WTC11 (cell line): ENCODE measurements around the gene KCNJ6.

Experiments
- ATF3 ChIP-seq: sonication (generic); formaldehyde crosslinking; conservative IDR thresholded peaks from 2 replicates; pipeline ENCODE4 v1.8.1; 2022; ENCODE audit warnings: mild to moderate bottlenecking, missing genetic modification reagents
- CDX4 ChIP-seq: fragments of 250-450 bp; sonication (Bioruptor Pico); IDR thresholded peaks from 2 replicates; pipeline ENCODE4 v1.9.0; 2021; ENCODE audit warnings: moderate library complexity, mild to moderate bottlenecking, inconsistent platforms, borderline replicate concordance
- CREB1 ChIP-seq: sonication (generic); formaldehyde crosslinking; IDR thresholded peaks from 2 replicates; pipeline ENCODE4 v1.8.0; 2023; ENCODE audit warnings: mild to moderate bottlenecking, missing genetic modification reagents
- CREM ChIP-seq: sonication (generic); formaldehyde crosslinking; IDR thresholded peaks from 2 replicates; pipeline ENCODE4 v1.8.1; 2022; ENCODE audit warnings: mild to moderate bottlenecking, missing genetic modification reagents, moderate library complexity
- FOXP1 ChIP-seq: sonication (generic); formaldehyde crosslinking; IDR thresholded peaks from 2 replicates; pipeline ENCODE4 v1.8.0; 2022; ENCODE audit warnings: missing genetic modification reagents, mild to moderate bottlenecking, moderate library complexity, borderline replicate concordance
- GRHL2 ChIP-seq: fragments of 250-450 bp; sonication (Bioruptor Pico); IDR thresholded peaks from 2 replicates; pipeline ENCODE4 v1.8.0; 2022; ENCODE audit warnings: mild to moderate bottlenecking, moderate library complexity; ENCODE audit not compliant: insufficient replicate concordance, severe bottlenecking
- NR2C2 ChIP-seq: sonication (generic); formaldehyde crosslinking; IDR thresholded peaks from 2 replicates; pipeline ENCODE4 v1.8.0; 2022; ENCODE audit warnings: mild to moderate bottlenecking, missing genetic modification reagents
- NR3C1 ChIP-seq: sonication (generic); formaldehyde crosslinking; conservative IDR thresholded peaks from 2 replicates; pipeline ENCODE4 v1.8.1; 2023; ENCODE audit warnings: low read depth, mild to moderate bottlenecking, missing genetic modification reagents
- TCF7 ChIP-seq: sonication (generic); formaldehyde crosslinking; IDR thresholded peaks from 2 replicates; pipeline ENCODE4 v1.8.0; 2022; ENCODE audit warnings: mild to moderate bottlenecking, low read depth, missing genetic modification reagents, moderate library complexity
- TF ChIP-seq, protein P1 (sequence below): fragments of 200-600 bp; IDR thresholded peaks from 2 replicates; pipeline ENCODE4 v1.8.0; 2022; ENCODE audit warnings: antibody characterized with exemption
- TF ChIP-seq, protein P2 (sequence below): sonication (generic); formaldehyde crosslinking; IDR thresholded peaks from 2 replicates; pipeline ENCODE4 v1.8.0; 2022; ENCODE audit warnings: mild to moderate bottlenecking, missing genetic modification reagents

GRCh38 chr21:37627561-37627960 lies 288.7 kb downstream of the KCNJ6 start:
- TF ChIP-seq NR3C1 (CRISPR knock-in tag) (no peak), GRHL2 (CRISPR knock-in tag) (no peak), NR2C2 (CRISPR knock-in tag) (no peak), CREM (CRISPR knock-in tag) (no peak), TCF7 (CRISPR knock-in tag) (no peak), CREB1 (CRISPR knock-in tag) (no peak), CDX4 (no peak), FOXP1 (CRISPR knock-in tag) (no peak), ATF3 (CRISPR knock-in tag) (no peak)
- TF ChIP-seq, protein P1, sequence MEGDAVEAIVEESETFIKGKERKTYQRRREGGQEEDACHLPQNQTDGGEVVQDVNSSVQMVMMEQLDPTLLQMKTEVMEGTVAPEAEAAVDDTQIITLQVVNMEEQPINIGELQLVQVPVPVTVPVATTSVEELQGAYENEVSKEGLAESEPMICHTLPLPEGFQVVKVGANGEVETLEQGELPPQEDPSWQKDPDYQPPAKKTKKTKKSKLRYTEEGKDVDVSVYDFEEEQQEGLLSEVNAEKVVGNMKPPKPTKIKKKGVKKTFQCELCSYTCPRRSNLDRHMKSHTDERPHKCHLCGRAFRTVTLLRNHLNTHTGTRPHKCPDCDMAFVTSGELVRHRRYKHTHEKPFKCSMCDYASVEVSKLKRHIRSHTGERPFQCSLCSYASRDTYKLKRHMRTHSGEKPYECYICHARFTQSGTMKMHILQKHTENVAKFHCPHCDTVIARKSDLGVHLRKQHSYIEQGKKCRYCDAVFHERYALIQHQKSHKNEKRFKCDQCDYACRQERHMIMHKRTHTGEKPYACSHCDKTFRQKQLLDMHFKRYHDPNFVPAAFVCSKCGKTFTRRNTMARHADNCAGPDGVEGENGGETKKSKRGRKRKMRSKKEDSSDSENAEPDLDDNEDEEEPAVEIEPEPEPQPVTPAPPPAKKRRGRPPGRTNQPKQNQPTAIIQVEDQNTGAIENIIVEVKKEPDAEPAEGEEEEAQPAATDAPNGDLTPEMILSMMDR, result no peak
- TF ChIP-seq, protein P2, sequence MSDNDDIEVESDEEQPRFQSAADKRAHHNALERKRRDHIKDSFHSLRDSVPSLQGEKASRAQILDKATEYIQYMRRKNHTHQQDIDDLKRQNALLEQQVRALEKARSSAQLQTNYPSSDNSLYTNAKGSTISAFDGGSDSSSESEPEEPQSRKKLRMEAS (CRISPR knock-in tag), result no peak
